HepG2 (cell line): ENCODE measurements around the gene LDB2.

Experiments used
- CTCF ChIP-seq: sonication (generic); formaldehyde crosslinking; IDR thresholded peaks from 2 replicates; pipeline ENCODE4 v1.5.0; 2020; ENCODE audit warnings: mild to moderate bottlenecking, missing genetic modification reagents, moderate library complexity
- FOXO1 ChIP-seq: sonication (generic); formaldehyde crosslinking; IDR thresholded peaks from 2 replicates; pipeline ENCODE4 v1.4.0; 2020; ENCODE audit warnings: missing genetic modification reagents
- HMGXB4 ChIP-seq, 2 experiments: sonication (generic) in 1 of 2; formaldehyde crosslinking in 1 of 2; IDR thresholded peaks; 2 replicates each; pipeline versions ENCODE4 v1.4.0 to v1.6.1; 2018 to 2020; ENCODE audit warnings: missing genetic modification reagents in 2 of 2, borderline replicate concordance in 1 of 2, low read depth in 1 of 2, mild to moderate bottlenecking in 1 of 2, missing biosample characterization in 1 of 2
- KDM1A ChIP-seq: IDR thresholded peaks from 2 replicates; pipeline ENCODE4 v1.6.1; 2016; ENCODE audit warnings: missing compliant biosample characterization
- RNF2 ChIP-seq: fragments of 450-650 bp; conservative IDR thresholded peaks from 2 replicates; pipeline ENCODE4 v1.6.1; 2016; ENCODE audit warnings: low read depth
- TAF1 ChIP-seq: sonication (generic); formaldehyde crosslinking; IDR thresholded peaks from 2 replicates; pipeline ENCODE4 v1.4.0; 2020; ENCODE audit warnings: missing genetic modification reagents
- ZNF513 ChIP-seq: sonication (generic); formaldehyde crosslinking; conservative IDR thresholded peaks from 2 replicates; pipeline ENCODE4 v1.5.0; 2020; ENCODE audit warnings: missing genetic modification reagents
- ZNF580 ChIP-seq: IDR thresholded peaks from 2 replicates; pipeline ENCODE4 v1.6.1; 2016; ENCODE audit warnings: low read depth, borderline replicate concordance
- ZNF597 ChIP-seq: sonication (generic); formaldehyde crosslinking; IDR thresholded peaks from 2 replicates; pipeline ENCODE4 v1.5.0; 2020; ENCODE audit warnings: missing genetic modification reagents
- ZNF629 ChIP-seq: sonication (generic); formaldehyde crosslinking; conservative IDR thresholded peaks from 2 replicates; pipeline ENCODE4 v1.5.0; 2020; ENCODE audit warnings: missing genetic modification reagents

- no peak for TF ChIP-seq TAF1
- TF ChIP-seq ZNF597 (CRISPR knock-in tag): no peak
- no peak for TF ChIP-seq ZNF513 (CRISPR knock-in tag)
- no peak for TF ChIP-seq RNF2
- no peak for TF ChIP-seq HMGXB4 (CRISPR knock-in tag; IDR thresholded peaks at IDR 0.05; ENCODE audit: borderline replicate concordance in 1 of 2, low read depth in 1 of 2)
- TF ChIP-seq FOXO1 (CRISPR knock-in tag): no peak
- no peak for TF ChIP-seq ZNF629
- TF ChIP-seq CTCF (CRISPR knock-in tag): no peak
- TF ChIP-seq ZNF580 (CRISPR knock-in tag): no peak
- TF ChIP-seq KDM1A: no peak
Observed at GRCh38 chr4:16530688-16531635, 367.5 kb downstream of the LDB2 start.
